Measurements from ENCODE around the gene NFU1. TPM values are rescaled to one million over a fixed set of nuclear protein-coding genes. Genes with fewer than 3 reads are reported as not detected.

The NFU1 gene
- total RNA-seq, 1 donor from 2014 or later, result 30.0 TPM

GRCh38 chr2:69353360-69353759, 83.9 kb downstream of the NFU1 start:
- intact Hi-C loops (cut with micrococcal nuclease), result no loop called here

- intact Hi-C loops (cut with micrococcal nuclease), result no loop called here
Observed at GRCh38 chr2:69348781-69349180, 88.5 kb downstream of the NFU1 start.

Other genes with a start within 250 kb of the NFU1 start
- gene GFPT1, start 50.2 kb downstream of the NFU1 start, total RNA-seq, result 38.9 and 41.3 TPM in 2 replicates
- gene AAK1, start 206.3 kb upstream of the NFU1 start, total RNA-seq, result 111 and 113 TPM in 2 replicates